Adrenal gland (tissue), 12 donors: ENCODE results near the gene TGFB2. TPM values are rescaled to one million over a fixed set of nuclear protein-coding genes. Genes with fewer than 3 reads are reported as not detected.

ENCODE experiments used
- DNase-seq, 7 donors: peaks; one replicate each; pipeline ENCODE4 v3.0.0-alpha.2; 2019 to 2020
- H3K27ac ChIP-seq, 5 donors: fragments of 200-600 bp; sonication (generic) in 4 of 5; 1 replicate in 3 of 5; 2 replicates in 2 of 5; pipeline versions ENCODE4 v1.5.1 to v1.8.0; 2016 to 2020; ENCODE audit warnings: mild to moderate bottlenecking in 1 of 5
- H3K27me3 ChIP-seq: fragments of 200-600 bp; 2 replicates; pipeline ENCODE4 v1.8.0; 2021
- H3K36me3 ChIP-seq, 2 donors: fragments of 200-600 bp; replicated peaks in 1 of 2; 1 replicate in 1 of 2; 2 replicates in 1 of 2; pipeline versions ENCODE4 v1.5.1 to v1.8.0; 2018 to 2022
- H3K4me1 ChIP-seq, 2 donors: fragments of 200-600 bp; replicated peaks in 1 of 2; 1 replicate in 1 of 2; 2 replicates in 1 of 2; pipeline versions ENCODE4 v1.5.1 to v1.8.0; 2018 to 2021
- H3K4me3 ChIP-seq, 4 donors: fragments of 200-600 bp; sonication (generic) in 3 of 4; one replicate each; pipeline ENCODE4 v1.5.1; 2016 to 2018
- H3K9me3 ChIP-seq, 3 donors: fragments of 200-600 bp; sonication (generic) in 1 of 3; replicated peaks in 1 of 3; 1 replicate in 2 of 3; 2 replicates in 1 of 3; pipeline versions ENCODE4 v1.5.1 to v1.8.0; 2016 to 2021
- POLR2A ChIP-seq, 2 donors: fragments of 450-650 bp; IDR thresholded peaks; one replicate each; pipeline ENCODE4 v1.6.1; 2017; ENCODE audit warnings: antibody characterized with exemption in 2 of 2, mild to moderate bottlenecking in 2 of 2, moderate library complexity in 1 of 2
- WGBS, 4 donors: extraction: QIAGEN DNeasy Blood & Tissue Kit in 2 of 4; methylation state at CpG; one replicate each; pipeline versions ENCODE4 v1.1.5 to v1.1.7; 2013 to 2017; 5-methylcytosine and 5-hydroxymethylcytosine counted together
- intact Hi-C, 2 donors: fragments of 100-400 bp; cut with DNase I; formaldehyde crosslinking; loops; one replicate each; pipeline versions ENCODE4 v1.14.1 to v1.15.0; 2022 to 2023
- polyA plus RNA-seq, 3 donors: library from polyadenylated mRNA; stranded (reverse); fragments of 200-250 nt in 2 of 3; fragments of 350-450 nt in 1 of 3; fragmentation: Illumina TruSeq in 1 of 3; extraction: RNeasy Lipid Tissue Mini Kit (QIAGEN cat#74804) in 1 of 3; gene quantifications; one replicate each; pipeline ENCODE4 v1.2.3, GENCODE V29; 2013 to 2014
- small RNA-seq, 2 donors: library from RNA; depleted of rRNA; stranded (forward); fragments of <200 nt; gene quantifications; one replicate each; pipeline ENCODE3, GENCODE V24; 2016
- total RNA-seq, 9 donors: library from RNA; depleted of rRNA in 4 of 9; stranded (reverse); fragments of >200 nt in 4 of 9; fragments of 120-200 nt in 1 of 9; fragmentation: NEBNext Ultra II Directional in 1 of 9; extraction: Animal tissue kit (Norgen Biotek cat#: 25700) in 1 of 9; gene quantifications; one replicate each; pipeline versions ENCODE4 v1.1.0 to v1.2.4, GENCODE V29; 2013 to 2023
- TF ChIP-seq, protein P1 (sequence below), 6 experiments: fragments of 450-650 bp in 4 of 6; fragments of 200-600 bp in 2 of 6; sonication (generic) in 1 of 6; IDR thresholded peaks; 1 replicate in 5 of 6; 2 replicates in 1 of 6; pipeline versions ENCODE4 v1.5.1 to v1.8.0; 2016 to 2021; ENCODE audit warnings: antibody characterized with exemption in 6 of 6, mild to moderate bottlenecking in 2 of 6, moderate library complexity in 1 of 6
- donor health status: healthy with polysubstance abuse.
- donor health status: Bipolar disorder and iron deficiency.
- donor health status: DM: yes; HTN: yes; CAD: no.
- donor health status: DM: no; HTN: no; CAD: no.
- donor health status: DM: no; HTN: no; CAD: no.
- donor health status: DM: yes; HTN: yes; CAD: no.

Gene TGFB2
- total and polyA plus RNA-seq, 12 donors, result 0.24 to 4.2 (median 1.7) TPM

- H3K27me3 ChIP-seq, result no peaks in the 10 kb centered on the region
- H3K27ac ChIP-seq, result no peak overlapping the region
- no peak overlapping the region for H3K4me3 ChIP-seq
- H3K9me3 ChIP-seq, result no peaks in the 10 kb centered on the region
- 53 to 67% (median 55%) methylated on average over 2 of the region's 2 CpGs for WGBS, 4 donors
- TF ChIP-seq, protein P1, sequence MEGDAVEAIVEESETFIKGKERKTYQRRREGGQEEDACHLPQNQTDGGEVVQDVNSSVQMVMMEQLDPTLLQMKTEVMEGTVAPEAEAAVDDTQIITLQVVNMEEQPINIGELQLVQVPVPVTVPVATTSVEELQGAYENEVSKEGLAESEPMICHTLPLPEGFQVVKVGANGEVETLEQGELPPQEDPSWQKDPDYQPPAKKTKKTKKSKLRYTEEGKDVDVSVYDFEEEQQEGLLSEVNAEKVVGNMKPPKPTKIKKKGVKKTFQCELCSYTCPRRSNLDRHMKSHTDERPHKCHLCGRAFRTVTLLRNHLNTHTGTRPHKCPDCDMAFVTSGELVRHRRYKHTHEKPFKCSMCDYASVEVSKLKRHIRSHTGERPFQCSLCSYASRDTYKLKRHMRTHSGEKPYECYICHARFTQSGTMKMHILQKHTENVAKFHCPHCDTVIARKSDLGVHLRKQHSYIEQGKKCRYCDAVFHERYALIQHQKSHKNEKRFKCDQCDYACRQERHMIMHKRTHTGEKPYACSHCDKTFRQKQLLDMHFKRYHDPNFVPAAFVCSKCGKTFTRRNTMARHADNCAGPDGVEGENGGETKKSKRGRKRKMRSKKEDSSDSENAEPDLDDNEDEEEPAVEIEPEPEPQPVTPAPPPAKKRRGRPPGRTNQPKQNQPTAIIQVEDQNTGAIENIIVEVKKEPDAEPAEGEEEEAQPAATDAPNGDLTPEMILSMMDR (IDR thresholded peaks at IDR 0.05), result no peak
- TF ChIP-seq POLR2A (IDR thresholded peaks at IDR 0.05), result no peak
- no peak for DNase-seq
- no peaks in the 10 kb centered on the region for H3K4me1 ChIP-seq
- intact Hi-C loops, result no loop called here
- no peaks in the 10 kb centered on the region for H3K36me3 ChIP-seq
Observed at GRCh38 chr1:218493986-218494385, 148.8 kb downstream of the TGFB2 start.

Small RNA genes within 50 kb of the gene (small RNA-seq; reads per million reads assigned to genes)
- 0 reads per million in 2 donors for gene AC096638.1

Other genes starting within 250 kb of the TGFB2 start
- gene RRP15, start 60.0 kb upstream of the TGFB2 start, total RNA-seq, result 10 to 100 TPM in 5 of 9 donors, 1 to 10 TPM in 4; 1.5 to 19.3 (median 14.0) TPM
- 10 to 100 TPM in 1 of 3 donors, 1 to 10 TPM in 2; 1.3 to 24.0 (median 2.8) TPM for gene RRP15, start 60.0 kb upstream of the TGFB2 start, polyA plus RNA-seq